SK-N-SH (cell line): ENCODE measurements around the gene TARBP1. TPM values are rescaled to one million over a fixed set of nuclear protein-coding genes. Genes with fewer than 3 reads are reported as not detected.

Experiments
- CTCF ChIA-PET: fragments of 300-600, 350-600 bp; formaldehyde crosslinking; extraction: SDS; loops from one replicate; lab custom pipeline; 2021; lab: Yijun Ruan, JAX
- POLR2A ChIA-PET: fragments of 350-600 bp; sonication (Branson Sonifier 250); formaldehyde crosslinking; extraction: SDS; loops from one replicate; lab custom pipeline; 2020; ENCODE audit warnings: antibody characterized with exemption, inconsistent platforms; lab: Yijun Ruan, JAX
- DNase-seq: peaks from one replicate; pipeline ENCODE4 v3.0.0; 2012
- H2AFZ ChIP-seq: fragments of 200-600 bp; sonication (generic); 2 replicates; pipeline ENCODE4 v1.8.1; 2016; ENCODE audit warnings: antibody characterized with exemption, mild to moderate bottlenecking, low read depth
- H3F3A ChIP-seq: fragments of 200-600 bp; sonication (generic); replicated peaks from 2 replicates; pipeline ENCODE3; 2016; ENCODE audit warnings: antibody characterized with exemption, mild to moderate bottlenecking; ENCODE audit not compliant: insufficient read depth
- H3K27ac ChIP-seq, 2 experiments: fragments of 200-500 bp in 1 of 2; fragments of 200-600 bp in 1 of 2; sonication (Bioruptor generic) in 1 of 2; sonication (generic), shearing (Covaris generic) in 1 of 2; 2 replicates each; pipeline versions ENCODE4 v1.5.1 to v1.6.1; 2014 to 2016; ENCODE audit warnings: low read depth in 2 of 2, inconsistent platforms in 1 of 2, low read length in 1 of 2, mild to moderate bottlenecking in 1 of 2, mixed read lengths in 1 of 2
- H3K27me3 ChIP-seq: fragments of 200-600 bp; sonication (generic), shearing (Covaris generic); 2 replicates; pipeline ENCODE4 v1.6.1; 2016; ENCODE audit warnings: mixed run types; ENCODE audit not compliant: insufficient read depth
- H3K36me3 ChIP-seq, 2 experiments: fragments of 200-500 bp in 1 of 2; fragments of 200-600 bp in 1 of 2; sonication (Bioruptor generic) in 1 of 2; sonication (generic) in 1 of 2; replicated peaks in 1 of 2; 2 replicates each; pipeline versions ENCODE3 to v1.5.1; 2014 to 2016; ENCODE audit warnings: low read length in 1 of 2, mild to moderate bottlenecking in 1 of 2; ENCODE audit not compliant: insufficient read depth in 2 of 2, control insufficient read depth in 1 of 2
- H3K4me1 ChIP-seq, 2 experiments: fragments of 200-500 bp in 1 of 2; fragments of 200-600 bp in 1 of 2; sonication (Bioruptor generic) in 1 of 2; sonication (generic), shearing (Covaris generic) in 1 of 2; 2 replicates each; pipeline versions ENCODE4 v1.5.1 to v1.6.1; 2014 to 2016; ENCODE audit warnings: low read depth in 1 of 2, low read length in 1 of 2, mixed run types in 1 of 2; ENCODE audit not compliant: insufficient read depth in 2 of 2, control insufficient read depth in 1 of 2
- H3K4me2 ChIP-seq: fragments of 200-600 bp; sonication (generic), shearing (Covaris generic); 2 replicates; pipeline ENCODE4 v1.6.1; 2017; ENCODE audit warnings: mixed run types
- H3K4me3 ChIP-seq, 2 experiments: fragments of 200-500 bp in 1 of 2; fragments of 200-600 bp in 1 of 2; sonication (Bioruptor generic) in 1 of 2; sonication (generic), shearing (Covaris generic) in 1 of 2; 2 replicates each; pipeline versions ENCODE4 v1.5.1 to v1.8.1; 2014 to 2016; ENCODE audit warnings: low read depth in 2 of 2, inconsistent platforms in 1 of 2, low read length in 1 of 2, mild to moderate bottlenecking in 1 of 2, mixed read lengths in 1 of 2, moderate library complexity in 1 of 2
- H3K79me2 ChIP-seq: fragments of 200-600 bp; sonication (generic); 2 replicates; pipeline ENCODE4 v1.8.1; 2017; ENCODE audit warnings: mild to moderate bottlenecking; ENCODE audit not compliant: insufficient read depth
- H3K9ac ChIP-seq: fragments of 200-600 bp; sonication (generic); 2 replicates; pipeline ENCODE4 v1.6.1; 2017; ENCODE audit warnings: mixed run types
- H3K9me2 ChIP-seq: fragments of 200-600 bp; sonication (generic); 2 replicates; pipeline ENCODE4 v1.6.1; 2017; ENCODE audit warnings: mixed run types
- H3K9me3 ChIP-seq: fragments of 200-600 bp; sonication (generic); 2 replicates; pipeline ENCODE4 v1.6.1; 2017; ENCODE audit warnings: mixed run types, mild to moderate bottlenecking, moderate library complexity
- H4K20me1 ChIP-seq: fragments of 200-600 bp; sonication (generic); 2 replicates; pipeline ENCODE4 v1.6.1; 2017; ENCODE audit warnings: mild to moderate bottlenecking, mixed run types; ENCODE audit not compliant: insufficient read depth
- FOSL2 ChIP-seq: IDR thresholded peaks from 2 replicates; pipeline ENCODE4 v1.4.0; 2012; ENCODE audit warnings: low read depth, mild to moderate bottlenecking, moderate library complexity, borderline replicate concordance
- GATA2 ChIP-seq: sonication (generic); formaldehyde crosslinking; IDR thresholded peaks from 2 replicates; pipeline ENCODE4 v1.5.0; 2020; ENCODE audit warnings: mild to moderate bottlenecking, missing genetic modification reagents
- MAX ChIP-seq: IDR thresholded peaks from 2 replicates; pipeline ENCODE4 v1.4.0; 2012; ENCODE audit warnings: low read depth
- MXI1 ChIP-seq: IDR thresholded peaks from 2 replicates; pipeline ENCODE4 v1.6.1; 2012; ENCODE audit warnings: mild to moderate bottlenecking, low read depth, low read length, improper control_type of control experiment
- RXRA ChIP-seq: IDR thresholded peaks from 2 replicates; pipeline ENCODE4 v1.4.0; 2012; ENCODE audit warnings: low read depth, mild to moderate bottlenecking, borderline replicate concordance
- TCF12 ChIP-seq: IDR thresholded peaks from 2 replicates; pipeline ENCODE4 v1.4.0; 2012
- USF2 ChIP-seq: fragments of 150-350 bp; IDR thresholded peaks from 2 replicates; pipeline ENCODE4 v1.6.1; 2017; ENCODE audit warnings: antibody characterized with exemption, low read length, low read depth, borderline replicate concordance
- WGBS: methylation state at CpG from one replicate; pipeline ENCODE4 v1.1.6; 2017; ENCODE audit warnings: low lambda C conversion rate; 5-methylcytosine and 5-hydroxymethylcytosine counted together
- polyA plus RNA-seq, 3 experiments: library from polyadenylated mRNA; depleted of rRNA; stranded (reverse); fragments of >200 nt; gene quantifications; 2 replicates each; pipeline ENCODE4 v1.2.3, GENCODE V29; 2012

The TARBP1 gene
- polyA plus RNA-seq, 1 of the 3 experiments (the other 2 are of a cell fraction): 33.0 TPM

DNA sequence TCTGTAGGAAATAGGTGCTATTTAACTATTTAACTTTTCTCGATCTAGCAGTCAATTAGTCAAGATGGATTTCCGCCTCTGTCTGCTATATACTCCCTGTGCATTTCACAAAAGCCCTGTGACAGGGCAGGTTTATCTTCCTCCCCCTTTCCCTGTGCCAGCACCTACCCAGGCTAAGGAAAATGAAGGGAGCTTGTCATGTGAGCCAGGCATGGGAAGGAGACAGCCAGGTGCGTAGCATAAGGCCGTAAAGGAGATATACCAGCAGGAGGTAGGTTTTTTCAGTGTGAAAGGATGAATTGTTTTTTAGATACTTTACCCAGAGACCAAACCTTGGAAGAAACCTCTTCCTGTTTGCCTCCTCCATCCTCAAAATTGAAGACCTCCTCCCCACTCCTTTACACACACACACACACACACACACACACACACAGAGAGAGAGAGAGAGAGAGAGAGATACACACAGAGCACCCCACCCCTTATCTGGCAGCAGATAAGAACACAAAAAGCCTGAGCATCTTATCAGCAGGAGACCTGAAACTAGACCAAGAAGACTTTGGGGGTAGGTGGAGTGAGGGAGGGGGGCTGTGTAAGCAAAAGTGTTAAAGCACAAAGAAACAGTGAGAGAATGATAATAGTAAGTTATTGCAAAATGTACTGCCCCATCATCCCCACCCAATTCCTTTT, 12.0 kb upstream of the TARBP1 start:
- POLR2A ChIA-PET: interaction anchor here (0.6 kb wide), 1 partner anchor 227 kb away, joined by 3 read pairs; no protein-coding TSS in a partner anchor
- WGBS: 90% methylated on average over 4 of the region's 4 CpGs
- no peaks in the 10 kb centered on the region for H3K79me2 ChIP-seq
- no peaks in the 10 kb centered on the region for H3K9me3 ChIP-seq
- H3K27ac ChIP-seq: no peak overlapping the region
- H3K36me3 ChIP-seq: no peaks in the 10 kb centered on the region
- no peak for TF ChIP-seq RXRA
- TF ChIP-seq GATA2 (CRISPR knock-in tag): peak; percentile 31; the same call in 1 of the 2 replicates
- DNase-seq: no peak
- H3K27me3 ChIP-seq: no peaks in the 10 kb centered on the region
- H3K9ac ChIP-seq: no peak overlapping the region
- no peak overlapping the region for H2AFZ ChIP-seq
- no peak overlapping the region for H3K4me2 ChIP-seq
- H3F3A ChIP-seq: peaks cover 26% of the 10 kb centered on the region
- no peaks in the 10 kb centered on the region for H3K9me2 ChIP-seq
- peaks cover 6 to 15% of the 10 kb centered on the region in 2 experiments; a peak in 2 of 4 replicates for H3K4me1 ChIP-seq
- H4K20me1 ChIP-seq: no peaks in the 10 kb centered on the region
- CTCF ChIA-PET: interaction anchor here (1.0 to 2.7 kb wide), 3 partner anchors 116 to 602 kb away, joined by 3 to 12 read pairs (median 5); no protein-coding TSS in a partner anchor
- no peak overlapping the region for H3K4me3 ChIP-seq

- CTCF ChIA-PET: interaction anchor here (0.8 to 1.0 kb wide), 3 partner anchors 10 to 691 kb away, joined by 3 read pairs; no protein-coding TSS in a partner anchor
- H3K4me2 ChIP-seq: no peak overlapping the region
- no peaks in the 10 kb centered on the region for H3K9me2 ChIP-seq
These were observed 10.7 kb upstream of the TARBP1 start for GRCh38 chr1:234489698-234490077.

More at GRCh38 chr1:234489698-234490077, 10.7 kb upstream of the TARBP1 start:
- TF ChIP-seq FOSL2 (no peak), MAX (no peak), TCF12 (no peak), MXI1 (no peak), USF2 (no peak)
- Histone ChIP-seq H3K4me3 (no peak overlapping the region), H2AFZ (no peak overlapping the region), H3K79me2 (no peaks in the 10 kb centered on the region), H4K20me1 (no peaks in the 10 kb centered on the region), H3K4me1 (peaks cover 2 to 6% of the 10 kb centered on the region in 2 experiments; a peak in 2 of 4 replicates), H3K9me3 (no peaks in the 10 kb centered on the region), H3K36me3 (no peaks in the 10 kb centered on the region), H3F3A (peaks cover 14% of the 10 kb centered on the region), H3K27ac (no peak overlapping the region), H3K9ac (no peak overlapping the region), H3K27me3 (no peaks in the 10 kb centered on the region)
- POLR2A ChIA-PET: no interaction called here
- DNase-seq: no peak
- WGBS: 87% methylated on average over 2 of the region's 2 CpGs
